Neural cell (in vitro differentiated cells): ENCODE data around the gene DTL. TPM values are rescaled to one million over a fixed set of nuclear protein-coding genes. Genes with fewer than 3 reads are reported as not detected.

Experiments
- H2AFZ ChIP-seq: fragments of 200-600, 300-800 bp; sonication (generic), shearing (Covaris generic); 2 replicates; pipeline ENCODE4 v1.6.0; 2014; ENCODE audit warnings: low read depth, mild to moderate bottlenecking, antibody characterized with exemption, low read length, moderate library complexity
- H3F3A ChIP-seq: fragments of 200-600 bp; shearing (Covaris generic); 2 replicates; pipeline ENCODE4 v1.6.1; 2016; ENCODE audit warnings: mild to moderate bottlenecking, moderate library complexity, mixed read lengths, antibody characterized with exemption, low read length; ENCODE audit not compliant: insufficient read depth, poor library complexity, severe bottlenecking
- H3K27ac ChIP-seq: fragments of 200-600, 300-800 bp; sonication (generic), shearing (Covaris generic); 2 replicates; pipeline ENCODE4 v1.5.1; 2014; ENCODE audit warnings: mild to moderate bottlenecking, low read length, moderate library complexity
- H3K27me3 ChIP-seq: fragments of 300-800, 200-600 bp; sonication (generic), shearing (Covaris generic); 2 replicates; pipeline ENCODE4 v1.6.0; 2014; ENCODE audit warnings: mild to moderate bottlenecking, low read depth, low read length, moderate library complexity; ENCODE audit not compliant: insufficient read depth
- H3K36me3 ChIP-seq: fragments of 300-800, 200-600 bp; sonication (generic), shearing (Covaris generic); 2 replicates; pipeline ENCODE4 v1.5.1; 2014; ENCODE audit warnings: mild to moderate bottlenecking, antibody characterized with exemption, low read length, moderate library complexity; ENCODE audit not compliant: insufficient read depth
- H3K4me2 ChIP-seq: fragments of 300-800, 200-600 bp; sonication (generic), shearing (Covaris generic); 2 replicates; pipeline ENCODE4 v1.6.0; 2014; ENCODE audit warnings: mild to moderate bottlenecking, low read length
- H3K4me3 ChIP-seq: fragments of 300-800, 200-600 bp; sonication (generic), shearing (Covaris generic); 2 replicates; pipeline ENCODE4 v1.5.1; 2014; ENCODE audit warnings: mild to moderate bottlenecking, low read length, moderate library complexity
- H3K79me2 ChIP-seq: fragments of 200-600 bp; shearing (Covaris generic); replicated peaks from 2 replicates; pipeline ENCODE4 v1.6.0; 2014; ENCODE audit warnings: mild to moderate bottlenecking, low read length, moderate library complexity; ENCODE audit not compliant: insufficient read depth
- H3K9ac ChIP-seq: fragments of 300-800, 200-600 bp; sonication (generic), shearing (Covaris generic); 2 replicates; pipeline ENCODE4 v1.6.1; 2016; ENCODE audit warnings: mild to moderate bottlenecking, low read length, mixed read lengths
- H3K9me2 ChIP-seq: fragments of 200-600 bp; shearing (Covaris generic); 2 replicates; pipeline ENCODE4 v1.6.1; 2016; ENCODE audit warnings: mild to moderate bottlenecking, low read length, mixed read lengths; ENCODE audit not compliant: insufficient read depth
- H3K9me3 ChIP-seq: fragments of 200-600, 300-800 bp; sonication (generic), shearing (Covaris generic); 2 replicates; pipeline ENCODE4 v1.6.1; 2016; ENCODE audit warnings: mild to moderate bottlenecking, mixed run types, low read length, moderate library complexity, mixed read lengths
- H4K20me1 ChIP-seq: fragments of 200-600 bp; shearing (Covaris generic); 2 replicates; pipeline ENCODE4 v1.6.1; 2016; ENCODE audit warnings: mild to moderate bottlenecking, mixed run types; ENCODE audit not compliant: insufficient read depth
- CTCF ChIP-seq: fragments of 450-650 bp; IDR thresholded peaks from 2 replicates; pipeline ENCODE4 v1.5.1; 2014; ENCODE audit warnings: antibody characterized with exemption, mild to moderate bottlenecking, moderate library complexity; ENCODE audit not compliant: poor library complexity, severe bottlenecking
- EP300 ChIP-seq: fragments of 450-650 bp; conservative IDR thresholded peaks from 2 replicates; pipeline ENCODE4 v1.6.1; 2014; ENCODE audit warnings: antibody characterized with exemption, mild to moderate bottlenecking, moderate library complexity; ENCODE audit not compliant: poor library complexity, severe bottlenecking
- EZH2 ChIP-seq: fragments of 200-600, 300-800 bp; shearing (Covaris generic), sonication (generic); IDR thresholded peaks from 2 replicates; pipeline ENCODE4 v1.6.1; 2014; ENCODE audit warnings: antibody characterized with exemption, low read length, borderline replicate concordance, mild to moderate bottlenecking; ENCODE audit not compliant: insufficient read depth, poor library complexity, severe bottlenecking
- MXI1 ChIP-seq: fragments of 450-650 bp; conservative IDR thresholded peaks from 2 replicates; pipeline ENCODE4 v1.6.1; 2014; ENCODE audit warnings: antibody characterized with exemption, mild to moderate bottlenecking; ENCODE audit not compliant: poor library complexity, severe bottlenecking
- POLR2AphosphoS5 ChIP-seq: IDR thresholded peaks from 2 replicates; pipeline ENCODE4 v1.6.1; 2012
- RAD21 ChIP-seq: fragments of 450-650 bp; conservative IDR thresholded peaks from 2 replicates; pipeline ENCODE4 v1.6.1; 2014; ENCODE audit warnings: antibody characterized with exemption, mild to moderate bottlenecking, moderate library complexity
- SMC3 ChIP-seq: fragments of 450-650 bp; conservative IDR thresholded peaks from 2 replicates; pipeline ENCODE4 v1.6.1; 2014; ENCODE audit warnings: antibody characterized with exemption, mild to moderate bottlenecking, moderate library complexity; ENCODE audit not compliant: poor library complexity
- TAF1 ChIP-seq: IDR thresholded peaks from 2 replicates; pipeline ENCODE4 v1.6.1; 2012; ENCODE audit warnings: low read depth
- polyA plus RNA-seq: library from polyadenylated mRNA; depleted of rRNA; stranded (reverse); fragments of >200 nt; gene quantifications from 2 replicates; pipeline ENCODE4 v1.2.3, GENCODE V29; 2014
- TF ChIP-seq, protein P1 (sequence below): IDR thresholded peaks from 2 replicates; pipeline ENCODE4 v1.6.1; 2012; ENCODE audit warnings: borderline replicate concordance

Gene DTL
- polyA plus RNA-seq, 1 donor from 2014 or later = 1.1 TPM

- Histone ChIP-seq H3K27ac (no peak overlapping the region), H3K79me2 (no peaks in the 10 kb centered on the region), H3F3A (no peaks in the 10 kb centered on the region), H2AFZ (no peak overlapping the region), H3K4me3 (no peak overlapping the region), H3K9ac (no peak overlapping the region), H3K4me2 (no peak overlapping the region), H3K27me3 (no peaks in the 10 kb centered on the region), H3K9me3 (no peaks in the 10 kb centered on the region), H3K36me3 (no peaks in the 10 kb centered on the region), H4K20me1 (no peaks in the 10 kb centered on the region), H3K9me2 (no peaks in the 10 kb centered on the region)
- TF ChIP-seq MXI1 (no peak), TAF1 (no peak)
- TF ChIP-seq, protein P1, sequence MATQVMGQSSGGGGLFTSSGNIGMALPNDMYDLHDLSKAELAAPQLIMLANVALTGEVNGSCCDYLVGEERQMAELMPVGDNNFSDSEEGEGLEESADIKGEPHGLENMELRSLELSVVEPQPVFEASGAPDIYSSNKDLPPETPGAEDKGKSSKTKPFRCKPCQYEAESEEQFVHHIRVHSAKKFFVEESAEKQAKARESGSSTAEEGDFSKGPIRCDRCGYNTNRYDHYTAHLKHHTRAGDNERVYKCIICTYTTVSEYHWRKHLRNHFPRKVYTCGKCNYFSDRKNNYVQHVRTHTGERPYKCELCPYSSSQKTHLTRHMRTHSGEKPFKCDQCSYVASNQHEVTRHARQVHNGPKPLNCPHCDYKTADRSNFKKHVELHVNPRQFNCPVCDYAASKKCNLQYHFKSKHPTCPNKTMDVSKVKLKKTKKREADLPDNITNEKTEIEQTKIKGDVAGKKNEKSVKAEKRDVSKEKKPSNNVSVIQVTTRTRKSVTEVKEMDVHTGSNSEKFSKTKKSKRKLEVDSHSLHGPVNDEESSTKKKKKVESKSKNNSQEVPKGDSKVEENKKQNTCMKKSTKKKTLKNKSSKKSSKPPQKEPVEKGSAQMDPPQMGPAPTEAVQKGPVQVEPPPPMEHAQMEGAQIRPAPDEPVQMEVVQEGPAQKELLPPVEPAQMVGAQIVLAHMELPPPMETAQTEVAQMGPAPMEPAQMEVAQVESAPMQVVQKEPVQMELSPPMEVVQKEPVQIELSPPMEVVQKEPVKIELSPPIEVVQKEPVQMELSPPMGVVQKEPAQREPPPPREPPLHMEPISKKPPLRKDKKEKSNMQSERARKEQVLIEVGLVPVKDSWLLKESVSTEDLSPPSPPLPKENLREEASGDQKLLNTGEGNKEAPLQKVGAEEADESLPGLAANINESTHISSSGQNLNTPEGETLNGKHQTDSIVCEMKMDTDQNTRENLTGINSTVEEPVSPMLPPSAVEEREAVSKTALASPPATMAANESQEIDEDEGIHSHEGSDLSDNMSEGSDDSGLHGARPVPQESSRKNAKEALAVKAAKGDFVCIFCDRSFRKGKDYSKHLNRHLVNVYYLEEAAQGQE = no peak
These were observed 54.1 kb downstream of the DTL start for GRCh38 chr1:212089560-212090163.

GRCh38 chr1:212091438-212092121 is 56.0 kb downstream of the DTL start:
- H4K20me1 ChIP-seq = no peaks in the 10 kb centered on the region
- H3K4me2 ChIP-seq = no peak overlapping the region
- no peaks in the 10 kb centered on the region for H3K79me2 ChIP-seq
- H3K27ac ChIP-seq = no peak overlapping the region
- H3K36me3 ChIP-seq = no peaks in the 10 kb centered on the region
- no peak for TF ChIP-seq CTCF
- no peak for TF ChIP-seq TAF1
- no peak for TF ChIP-seq RAD21
- no peak for TF ChIP-seq POLR2AphosphoS5
- TF ChIP-seq SMC3 = no peak
- no peak for TF ChIP-seq EP300
- no peak for TF ChIP-seq EZH2
- TF ChIP-seq, protein P1 = no peak
- H3K27me3 ChIP-seq = no peaks in the 10 kb centered on the region
- H2AFZ ChIP-seq = no peak overlapping the region
- H3K4me3 ChIP-seq = no peak overlapping the region
- H3K9me3 ChIP-seq = no peaks in the 10 kb centered on the region
- H3K9me2 ChIP-seq = no peaks in the 10 kb centered on the region
- H3F3A ChIP-seq = no peaks in the 10 kb centered on the region
- no peak overlapping the region for H3K9ac ChIP-seq
